GM21423 (cell line): ENCODE results near the gene FBF1.

Source experiments
- ATAC-seq: cut with Tn5 transposase; IDR thresholded peaks from one replicate; pipeline ENCODE4 v1.9.1; 2021; ENCODE audit warnings: mild to moderate bottlenecking, moderate library complexity; ENCODE audit not compliant: unreplicated experiment

Gene FBF1

GRCh38 chr17:75950855-75951554 lies 10.2 kb upstream of the FBF1 start:
- ATAC-seq = no peak

DNA sequence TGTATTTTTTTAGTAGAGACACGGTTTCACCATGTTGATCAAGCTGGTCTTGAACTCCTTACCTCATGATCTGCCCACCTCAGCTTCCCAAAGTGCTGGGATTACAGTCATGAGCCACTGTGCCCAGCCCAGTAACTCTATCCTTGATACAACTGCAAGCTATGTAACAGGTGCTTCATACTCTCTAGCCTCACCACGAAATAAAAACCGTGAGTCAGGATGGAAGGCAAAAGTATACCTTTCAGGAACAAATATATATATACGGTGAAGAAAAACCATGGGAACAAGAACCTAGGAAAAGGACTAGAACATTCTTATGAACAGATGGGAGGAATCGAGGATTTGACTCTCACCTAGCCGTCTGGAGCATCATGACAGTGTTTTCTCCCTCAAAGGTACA lies 9.6 kb upstream of the FBF1 start:
- no peak for ATAC-seq

- ATAC-seq = no peak
Observed at GRCh38 chr17:75945211-75945610, 4.4 kb upstream of the FBF1 start.

- ATAC-seq = no peak
Observed at GRCh38 chr17:75943491-75943890, 2.6 kb upstream of the FBF1 start.

- no peak for ATAC-seq
Observed at GRCh38 chr17:75942473-75942872, 1.6 kb upstream of the FBF1 start.

- ATAC-seq = no peak
Observed at GRCh38 chr17:75941442-75941819, 589 bp upstream of the FBF1 start.

GRCh38 chr17:75937652-75938051 lies 3.2 kb downstream of the FBF1 start:
- ATAC-seq = no peak

- ATAC-seq = no peak
Observed at GRCh38 chr17:75933808-75934207, 7.0 kb downstream of the FBF1 start.

DNA sequence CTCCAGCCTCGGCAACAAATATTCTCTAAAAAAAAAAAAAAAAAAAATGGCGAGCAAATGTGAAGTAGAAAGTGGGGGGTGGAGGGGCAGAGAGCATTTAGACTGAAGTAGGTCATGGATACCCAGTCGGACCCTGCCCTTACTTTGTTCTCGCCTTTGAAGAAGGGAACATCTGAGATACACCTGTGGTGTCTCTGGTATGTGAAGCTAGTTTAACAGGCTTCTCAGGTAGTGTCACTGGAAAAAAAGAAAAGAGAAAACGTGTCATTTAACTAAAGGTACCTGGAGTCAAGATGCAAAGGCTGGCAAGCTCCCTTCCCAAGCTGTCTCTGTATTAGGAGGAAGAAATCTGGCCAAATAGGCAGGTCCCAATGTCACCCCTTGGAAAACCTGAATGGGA lies 8.0 kb downstream of the FBF1 start:
- no peak for ATAC-seq

GRCh38 chr17:75931062-75931461 lies 9.8 kb downstream of the FBF1 start:
- ATAC-seq = no peak

DNA sequence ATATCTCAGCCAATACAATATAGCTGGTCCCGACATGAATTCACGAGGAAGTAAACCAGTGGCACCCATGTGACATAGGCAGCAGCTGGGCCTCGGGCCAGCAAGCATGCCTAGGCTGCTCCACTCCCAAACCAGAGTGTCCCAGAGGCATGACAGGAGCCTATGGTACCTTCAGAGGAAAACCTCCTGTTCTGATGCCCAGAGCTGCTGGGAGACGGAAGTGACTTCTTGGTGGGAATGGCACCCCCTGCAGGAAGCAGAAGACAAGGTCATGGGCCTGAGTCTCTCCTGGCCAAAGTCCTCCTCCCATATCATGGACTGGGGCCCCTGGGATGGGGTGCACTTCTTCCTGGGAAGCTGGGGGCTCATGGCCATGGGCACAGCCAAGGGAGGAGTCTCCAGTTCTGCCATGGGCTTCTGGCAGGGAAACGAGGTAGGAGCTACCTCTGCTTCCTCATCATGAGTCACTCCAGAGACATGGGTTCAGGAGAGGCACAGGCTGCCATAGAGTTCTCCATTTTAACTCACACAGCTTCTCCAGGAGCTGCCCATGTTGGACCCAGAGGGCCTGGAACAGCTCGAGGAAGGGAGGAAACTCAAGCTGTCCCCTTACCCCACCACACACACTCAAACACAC lies 13.4 kb downstream of the FBF1 start:
- ATAC-seq = no peak

GRCh38 chr17:75926456-75926855 lies 14.4 kb downstream of the FBF1 start:
- no peak for ATAC-seq

DNA sequence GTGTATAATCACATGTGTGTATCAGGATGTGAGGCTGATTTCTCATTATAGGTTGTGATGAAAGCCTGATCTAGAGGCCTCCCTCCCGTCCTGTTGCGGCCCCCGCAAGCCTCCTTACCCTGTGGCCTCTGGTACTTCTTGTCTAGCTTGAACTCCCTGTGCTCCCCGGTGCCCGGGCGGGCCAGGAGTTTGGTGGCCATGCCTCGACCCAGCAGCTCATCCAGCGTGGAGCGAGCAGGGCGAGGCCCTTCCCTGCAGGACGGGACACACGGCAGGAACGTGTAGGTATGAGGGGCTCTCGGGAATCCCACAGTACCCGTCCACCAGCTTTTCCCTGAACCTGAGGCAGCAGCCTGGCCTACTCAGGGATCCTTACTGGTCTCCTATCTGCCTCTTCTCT lies 14.9 kb downstream of the FBF1 start:
- no peak for ATAC-seq

GRCh38 chr17:75925103-75925502 lies 15.7 kb downstream of the FBF1 start:
- ATAC-seq = no peak

DNA sequence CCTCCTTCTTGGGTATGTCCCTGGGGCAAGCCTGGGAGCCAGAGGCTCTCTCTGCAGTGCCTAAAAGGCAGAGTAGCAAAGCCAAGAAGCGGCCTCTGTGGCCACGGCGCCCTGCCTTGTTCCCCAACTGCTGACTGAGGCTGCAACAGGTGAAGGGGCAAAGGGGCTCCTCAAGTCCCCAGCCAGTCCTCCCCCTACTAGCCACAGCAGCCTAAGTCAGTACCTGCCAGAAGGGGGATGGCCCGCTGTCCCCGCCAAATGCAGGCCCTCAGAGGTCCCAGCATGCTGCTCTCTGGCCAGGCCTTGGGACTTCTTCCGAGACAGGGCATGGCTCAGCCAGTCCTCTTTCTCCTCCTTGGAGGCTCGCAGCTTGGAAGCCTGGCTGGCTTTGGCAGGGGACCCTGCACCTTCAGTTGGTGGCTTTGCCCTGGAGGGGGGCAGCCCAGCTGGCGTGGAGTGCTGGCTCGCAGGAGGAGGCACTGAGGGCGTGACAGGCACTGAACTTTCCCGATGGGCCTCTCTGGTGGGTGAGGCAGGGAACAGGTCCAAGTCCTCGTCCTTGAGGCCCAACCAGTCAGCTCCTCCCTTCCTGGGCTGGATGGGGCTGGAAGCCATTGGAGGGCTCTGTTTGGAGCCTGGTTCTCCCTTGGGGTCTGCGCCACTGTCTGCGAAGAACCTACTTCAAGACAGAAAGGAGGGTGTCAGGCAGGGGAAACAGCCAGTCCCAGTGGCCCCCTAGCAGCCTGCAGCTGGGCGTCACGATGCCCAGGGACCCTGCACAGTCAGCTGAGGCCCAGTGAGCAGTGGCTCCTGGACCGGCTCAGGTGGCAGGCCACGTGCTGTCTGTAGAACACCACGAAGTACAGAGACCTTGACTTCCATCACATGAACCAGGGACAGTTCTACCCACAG lies 17.6 kb downstream of the FBF1 start:
- ATAC-seq = no peak

GRCh38 chr17:75922173-75922961 lies 18.5 kb downstream of the FBF1 start:
- ATAC-seq = no peak

- no peak for ATAC-seq
Observed at GRCh38 chr17:75921596-75921995, 19.2 kb downstream of the FBF1 start.

DNA sequence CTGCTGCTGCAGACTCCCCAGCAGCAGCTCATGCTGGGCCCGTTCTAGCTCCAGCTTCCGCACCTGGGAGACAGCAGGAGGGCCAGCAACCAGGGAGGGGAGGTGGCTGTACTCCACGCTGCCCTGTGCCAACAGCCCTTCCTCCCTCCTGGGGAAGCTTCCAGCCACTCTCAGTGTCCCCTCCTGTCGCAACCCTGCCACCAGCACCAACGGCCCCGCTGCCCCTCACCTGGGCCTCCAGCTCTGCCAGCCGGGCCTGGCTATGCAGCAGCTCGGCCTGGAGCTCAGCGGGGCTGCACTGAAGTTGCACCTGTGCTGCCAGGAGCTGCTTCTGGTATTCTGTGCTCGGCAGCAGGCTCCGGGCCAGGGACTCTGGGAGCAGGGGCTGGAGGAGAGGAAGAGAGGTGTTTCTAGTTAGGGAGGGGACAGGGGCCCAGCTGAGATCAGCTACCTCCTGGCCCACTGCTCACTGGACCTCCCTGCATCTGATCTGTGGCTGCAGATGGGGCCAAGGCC lies 20.7 kb downstream of the FBF1 start:
- no peak for ATAC-seq

DNA sequence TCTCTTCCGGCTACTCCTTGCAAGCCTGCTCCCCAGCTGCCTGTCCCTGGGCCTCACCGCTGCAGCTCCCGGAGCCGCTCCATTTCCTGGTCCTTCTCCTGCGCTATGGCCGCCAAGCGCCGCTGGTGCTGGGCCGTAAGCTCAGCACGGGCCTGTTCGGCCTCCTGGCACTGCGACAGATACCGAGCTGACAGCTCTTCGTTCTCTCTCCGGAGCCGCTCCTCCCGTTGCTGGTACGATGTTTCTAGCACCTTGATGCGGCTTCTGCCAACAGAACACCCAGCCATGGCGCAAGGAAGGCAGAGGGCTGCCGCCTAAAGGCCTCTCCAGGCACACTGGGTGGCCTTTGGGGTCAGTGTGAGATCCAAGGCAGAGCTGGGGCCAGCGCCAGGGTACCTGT lies 21.2 kb downstream of the FBF1 start:
- no peak for ATAC-seq

DNA sequence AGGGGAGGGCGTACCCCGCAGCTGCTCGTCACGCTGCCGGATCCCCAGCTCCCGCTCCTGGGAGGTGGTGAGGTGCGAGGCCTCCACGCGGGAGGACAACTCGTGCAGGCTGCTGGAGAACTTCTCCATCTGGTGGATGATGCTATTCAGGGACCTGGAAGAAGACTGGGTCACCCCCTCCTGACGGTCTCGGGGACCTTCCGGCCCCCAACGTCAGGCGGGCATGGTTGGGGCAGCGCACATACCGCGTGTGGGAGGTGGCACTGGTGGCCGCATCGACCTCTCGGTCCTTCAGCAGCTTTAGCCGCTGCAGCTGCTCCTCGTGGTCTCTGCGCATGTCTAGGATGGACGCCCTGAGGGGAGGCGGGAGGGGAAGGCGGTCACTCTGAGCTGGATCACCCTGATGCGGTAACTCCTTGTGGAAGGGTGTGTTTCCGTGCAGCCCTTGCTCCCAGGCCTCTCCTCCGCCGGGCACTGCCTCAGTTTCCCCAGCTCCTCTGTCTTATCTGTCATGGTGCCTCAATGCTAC lies 22.9 kb downstream of the FBF1 start:
- ATAC-seq = no peak
